HG02884 (cell line): Measurements from ENCODE around the gene MACROD1.
A peak's percentile ranks its signal among the peaks of the same experiment; 100 is the strongest.
"Not testable (repeated sequence)": the region's sequence is repeated elsewhere in the genome, so short reads cannot be mapped to it uniquely, and the experiment has no call there.

Source experiments
- ATAC-seq: cut with Tn5 transposase; IDR thresholded peaks from one replicate; pipeline ENCODE4 v1.9.1; 2021; ENCODE audit warnings: mild to moderate bottlenecking, moderate library complexity; ENCODE audit not compliant: unreplicated experiment

MACROD1 gene

DNA sequence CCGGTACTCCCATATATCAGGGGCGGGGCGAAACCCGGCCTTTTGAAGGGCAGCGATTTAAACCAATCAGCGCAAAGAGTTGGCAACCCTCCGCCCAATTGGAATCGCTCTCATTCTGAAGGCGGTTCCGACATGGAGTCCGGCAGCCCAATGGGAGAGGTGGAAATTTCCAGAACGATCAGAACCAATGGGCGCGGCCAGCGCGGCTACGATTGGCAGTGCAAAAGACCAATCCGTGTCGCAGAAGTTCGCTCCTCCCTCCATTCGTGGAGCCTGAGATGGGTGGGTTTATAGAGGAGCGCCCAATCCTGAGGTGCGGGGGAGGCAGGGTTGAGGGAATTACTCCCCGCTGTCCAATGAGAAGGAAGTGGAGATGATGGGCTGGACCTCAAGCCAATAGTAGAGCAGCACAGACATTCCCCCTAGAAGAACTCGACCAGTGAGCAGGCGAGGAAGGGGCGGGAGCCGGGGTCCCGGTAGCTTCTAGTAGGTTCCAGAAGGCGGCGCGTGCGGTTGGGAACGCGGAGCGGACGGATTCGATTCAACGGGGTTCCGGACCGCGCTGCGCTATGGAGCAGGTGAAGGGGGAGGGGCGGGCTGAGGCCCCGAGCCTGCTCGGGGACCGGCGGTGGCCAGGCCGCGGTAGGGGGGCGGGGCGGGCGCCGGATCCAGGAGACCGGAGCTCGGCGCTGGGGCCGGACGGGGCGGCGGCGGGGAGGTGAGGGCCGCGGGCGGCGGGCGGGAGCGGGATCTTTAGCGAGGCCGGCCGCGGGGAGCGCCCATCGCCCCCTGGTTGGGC lies 20.0 kb upstream of the MACROD1 start, which contains the start of gene STIP1:
Gene STIP1, plus strand, starts transcription at position 479 of the 799 bp plus-strand sequence. Its CDS starts 91 bp downstream, at position 570.
- ATAC-seq, result peak; percentile 77

DNA sequence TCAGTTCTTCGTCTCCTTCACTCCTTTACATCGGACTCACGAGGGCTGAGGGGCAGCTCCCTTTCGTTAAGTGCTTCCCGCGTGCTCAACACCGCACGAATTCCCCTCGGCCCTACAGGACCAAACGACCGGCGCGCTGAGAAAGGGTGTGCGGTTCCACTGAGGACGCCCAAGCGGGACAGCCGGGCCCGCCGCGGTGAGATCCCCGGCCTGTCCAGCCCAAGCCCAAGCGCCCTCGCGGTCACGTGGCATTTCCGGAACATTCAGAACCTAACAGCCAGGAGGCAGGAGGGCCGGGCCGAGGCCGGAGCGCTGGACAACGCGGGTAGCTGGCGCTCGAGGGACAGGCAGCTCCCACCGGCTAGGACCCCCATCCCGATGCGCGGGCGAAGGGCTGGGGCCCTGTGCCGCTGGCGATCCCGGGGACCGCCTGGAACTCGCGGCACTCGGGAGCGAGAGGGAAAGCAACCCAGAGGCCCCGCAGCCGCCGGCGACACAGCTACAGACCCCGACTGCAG lies 19.3 kb upstream of the MACROD1 start:
- ATAC-seq, result peak; percentile 10

DNA sequence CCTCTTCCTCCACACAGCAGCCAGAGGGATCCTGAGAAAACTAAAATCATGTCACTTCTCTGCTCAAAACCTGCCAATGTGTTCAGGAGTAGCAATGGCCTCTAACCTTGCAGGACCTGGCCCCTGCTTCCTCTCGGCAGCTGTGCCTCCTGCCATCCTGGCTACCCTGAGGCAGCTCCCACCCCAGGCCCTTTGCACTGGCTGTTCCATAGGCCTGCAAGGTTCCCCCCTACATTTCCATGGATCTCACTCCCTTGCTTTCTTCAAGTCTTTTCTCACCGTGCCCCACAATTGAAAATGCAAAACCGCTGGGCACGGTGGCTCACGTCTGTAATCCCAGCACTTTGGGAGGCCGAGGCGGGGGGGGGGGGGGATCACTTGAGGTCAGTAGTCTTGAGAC lies 18.0 kb upstream of the MACROD1 start:
- no peak for ATAC-seq

DNA sequence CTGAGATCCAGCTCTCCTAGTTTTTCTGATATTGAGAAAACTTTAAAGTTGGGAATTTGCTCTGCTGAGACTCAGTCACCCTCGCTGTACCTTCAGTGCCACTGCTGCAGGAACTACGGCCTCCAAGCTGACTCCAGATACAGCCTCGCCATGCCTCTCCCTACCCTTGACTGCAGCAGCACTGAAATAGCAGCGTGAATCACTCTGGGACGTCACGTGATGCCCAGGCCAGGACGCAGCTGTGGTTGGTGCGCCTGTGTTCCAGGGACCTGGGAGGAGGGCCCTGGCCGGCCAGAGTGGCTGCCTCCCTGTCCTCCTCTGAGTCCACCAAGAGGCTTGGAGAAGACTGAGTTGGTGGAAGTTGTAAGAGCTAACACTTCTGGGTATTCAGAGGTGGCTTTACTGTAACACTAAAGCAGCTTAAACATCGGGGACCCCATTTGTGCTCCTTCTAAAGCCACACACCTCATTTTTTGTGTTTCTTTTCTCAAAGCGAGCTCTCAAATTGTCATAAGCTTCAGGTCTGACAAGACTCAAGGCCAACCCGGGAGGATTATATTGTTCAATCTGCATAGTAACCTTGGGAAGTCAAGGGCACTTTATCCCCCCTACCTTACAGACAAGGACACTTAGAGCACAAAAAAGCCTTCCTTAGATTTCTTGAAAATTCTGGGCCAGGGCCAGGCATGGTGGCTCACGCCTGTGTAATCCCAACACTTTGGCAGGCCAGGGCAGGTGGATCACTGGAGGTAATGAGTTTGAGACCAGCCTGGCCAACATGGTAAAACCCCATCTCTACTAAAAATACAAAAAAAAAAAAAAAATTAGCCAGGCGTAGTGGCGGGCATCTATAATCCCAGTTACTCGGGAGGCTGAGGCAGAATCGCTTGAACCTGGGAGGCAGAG lies 15.8 kb upstream of the MACROD1 start:
- ATAC-seq, result no peak

DNA sequence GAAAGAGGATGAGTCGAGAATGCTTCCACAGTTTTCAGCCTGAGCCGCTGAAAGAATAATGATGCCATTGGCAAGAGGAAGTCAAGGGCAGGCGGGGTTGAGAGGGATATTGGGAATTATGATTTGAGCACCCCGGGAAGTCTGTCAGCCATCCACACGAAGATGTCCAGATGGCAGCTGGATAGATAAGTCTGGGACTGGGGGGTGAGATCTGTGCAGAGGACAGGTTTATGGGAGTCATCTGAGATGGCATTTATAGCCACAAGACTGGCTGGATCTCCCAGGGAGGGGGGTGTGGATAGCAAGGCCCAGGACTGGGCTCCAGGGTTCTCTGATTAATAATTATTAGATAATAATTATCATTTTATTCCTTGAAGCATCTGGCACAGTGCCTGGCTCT lies 15.0 kb upstream of the MACROD1 start:
- no peak for ATAC-seq

DNA sequence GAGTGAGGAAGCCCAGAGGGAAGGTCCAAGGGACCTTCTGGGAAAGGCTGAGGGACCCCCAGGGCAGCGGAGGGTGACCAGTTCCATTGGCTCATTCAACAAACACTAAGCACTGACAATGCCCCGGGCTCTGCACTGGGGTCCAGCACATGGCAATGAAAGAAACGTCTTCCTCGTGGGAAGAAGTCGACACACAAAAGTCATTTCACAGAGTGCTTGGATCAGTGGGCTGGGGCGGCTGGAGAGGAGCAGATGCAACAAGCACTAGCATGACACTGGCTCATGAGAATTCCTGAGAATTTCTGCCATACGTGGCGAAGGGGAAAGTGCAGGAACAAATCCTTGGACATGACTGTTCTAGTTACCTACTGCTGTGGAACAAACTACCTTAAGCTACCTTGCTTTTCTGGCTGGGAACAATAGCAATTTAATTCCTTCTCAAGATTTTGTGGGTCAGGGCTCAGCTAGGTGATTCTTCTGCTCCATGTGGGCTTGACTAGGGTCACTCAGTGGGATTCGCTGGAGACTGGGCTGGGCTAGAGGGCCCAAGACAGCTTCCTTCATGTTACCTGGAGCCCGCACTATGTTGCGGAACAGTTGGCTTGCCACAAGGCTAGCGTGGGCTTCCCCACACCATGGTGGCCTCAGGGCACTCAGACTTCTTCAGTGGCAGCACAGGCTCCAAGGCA lies 13.2 kb upstream of the MACROD1 start:
- no peak for ATAC-seq

DNA sequence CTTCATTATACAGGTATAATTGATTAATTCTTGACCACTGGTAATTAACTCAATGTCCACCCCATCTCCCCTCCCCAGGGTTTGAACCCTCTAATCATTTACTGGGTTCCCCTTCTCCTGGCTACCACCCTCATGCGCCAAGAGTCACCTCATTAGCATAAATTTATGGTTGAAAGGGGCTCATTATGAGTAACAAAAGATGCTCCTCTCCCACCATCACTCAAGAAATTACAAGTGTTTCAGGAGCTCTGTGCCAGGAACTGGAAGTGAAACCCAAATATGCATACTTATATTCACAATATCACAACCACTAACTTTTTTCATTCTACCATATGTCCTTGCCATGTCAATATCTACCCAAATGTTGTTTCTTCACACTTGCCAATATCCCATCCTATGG lies 12.3 kb upstream of the MACROD1 start:
- no peak for ATAC-seq

DNA sequence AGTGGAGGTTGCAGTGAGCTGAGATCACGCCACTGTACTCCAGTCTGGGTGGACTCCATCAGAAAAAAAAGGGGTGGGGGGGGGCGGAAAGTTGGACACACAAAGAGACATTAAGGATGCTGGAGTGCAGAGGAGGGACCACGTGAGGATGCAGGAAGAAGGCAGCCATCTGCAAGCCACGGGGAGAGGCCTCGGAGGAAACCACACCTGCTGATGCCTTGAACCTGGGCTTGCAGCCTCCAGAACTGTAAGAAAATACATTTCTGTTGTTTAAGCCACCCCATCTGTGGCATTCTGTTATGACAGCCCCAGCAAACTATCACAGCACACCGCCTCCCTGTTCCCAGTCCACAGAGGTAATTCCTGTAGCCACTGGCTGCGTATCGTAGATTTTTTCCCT lies 10.8 kb upstream of the MACROD1 start:
- no peak for ATAC-seq

DNA sequence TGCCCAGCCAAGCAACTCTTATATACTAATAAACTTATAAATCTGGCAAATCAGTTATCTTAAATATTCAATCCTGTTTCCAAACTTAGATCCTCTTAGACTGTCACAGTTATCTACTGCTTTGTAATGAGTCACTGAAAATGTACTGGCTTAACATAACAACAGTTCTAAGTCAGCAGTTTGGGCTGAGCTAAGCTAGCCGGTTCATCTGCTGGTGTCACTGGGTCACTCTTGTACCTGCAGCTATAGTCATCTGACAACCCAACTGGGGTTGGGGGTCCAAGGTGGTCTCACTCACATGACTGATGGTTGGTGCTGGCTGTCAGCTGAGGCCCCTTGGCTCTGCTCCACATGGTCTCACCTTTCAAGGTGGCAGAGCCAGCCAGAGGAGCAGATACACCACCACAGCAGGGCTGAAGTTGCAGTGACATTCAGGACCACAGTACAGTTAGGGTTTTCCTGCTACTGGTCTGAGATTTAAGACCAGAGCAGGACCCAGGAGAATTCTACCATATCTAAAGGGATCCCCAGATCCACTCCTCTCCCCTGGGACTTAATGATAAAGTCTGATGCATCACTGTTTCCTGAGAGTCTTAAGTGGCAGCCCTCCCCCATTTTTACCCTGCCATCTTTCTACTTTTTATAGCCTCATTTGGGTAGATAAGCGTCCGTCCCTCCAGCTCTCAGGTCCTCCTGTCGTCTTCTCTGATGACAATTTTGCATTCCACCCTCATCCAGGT lies 7.9 kb upstream of the MACROD1 start:
- no peak for ATAC-seq

DNA sequence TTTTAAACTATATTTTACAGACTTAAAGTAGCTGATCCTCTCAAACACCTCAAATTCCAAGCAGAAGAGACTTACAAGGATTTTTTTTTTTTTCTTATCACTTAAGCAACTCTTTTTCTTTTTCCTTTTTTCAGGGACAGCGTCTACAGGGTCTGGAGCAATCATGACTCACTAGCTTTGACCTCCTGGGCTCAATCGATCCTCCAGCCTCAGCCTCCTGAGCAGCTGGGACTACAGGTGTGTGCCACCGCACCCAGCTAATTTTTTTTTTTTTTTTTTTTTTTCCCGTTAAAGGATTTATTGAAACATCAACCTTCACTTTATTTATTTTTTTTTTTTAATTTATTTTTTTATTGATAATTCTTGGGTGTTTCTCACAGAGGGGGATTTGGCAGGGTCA lies 4.5 kb upstream of the MACROD1 start:
- no peak for ATAC-seq

DNA sequence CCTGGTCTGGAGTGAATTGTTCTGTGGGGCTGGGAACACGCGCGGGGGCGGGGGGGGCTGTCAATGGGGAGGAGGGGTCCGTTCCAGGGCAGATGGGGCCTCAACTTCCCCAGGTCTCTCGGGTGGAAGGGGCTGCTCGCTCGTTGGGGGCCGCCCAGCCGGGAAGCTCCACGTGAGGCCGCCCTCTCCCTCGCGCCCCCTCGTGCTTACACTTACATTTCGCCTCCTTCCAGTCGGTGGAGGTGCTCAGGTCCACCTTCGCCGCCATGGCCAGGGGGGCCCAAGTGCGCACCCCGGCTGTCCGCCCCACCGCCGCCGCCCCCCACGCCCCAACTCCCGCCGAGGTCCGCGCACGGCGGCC lies 452 bp downstream of the MACROD1 start:
- ATAC-seq, result no peak

DNA sequence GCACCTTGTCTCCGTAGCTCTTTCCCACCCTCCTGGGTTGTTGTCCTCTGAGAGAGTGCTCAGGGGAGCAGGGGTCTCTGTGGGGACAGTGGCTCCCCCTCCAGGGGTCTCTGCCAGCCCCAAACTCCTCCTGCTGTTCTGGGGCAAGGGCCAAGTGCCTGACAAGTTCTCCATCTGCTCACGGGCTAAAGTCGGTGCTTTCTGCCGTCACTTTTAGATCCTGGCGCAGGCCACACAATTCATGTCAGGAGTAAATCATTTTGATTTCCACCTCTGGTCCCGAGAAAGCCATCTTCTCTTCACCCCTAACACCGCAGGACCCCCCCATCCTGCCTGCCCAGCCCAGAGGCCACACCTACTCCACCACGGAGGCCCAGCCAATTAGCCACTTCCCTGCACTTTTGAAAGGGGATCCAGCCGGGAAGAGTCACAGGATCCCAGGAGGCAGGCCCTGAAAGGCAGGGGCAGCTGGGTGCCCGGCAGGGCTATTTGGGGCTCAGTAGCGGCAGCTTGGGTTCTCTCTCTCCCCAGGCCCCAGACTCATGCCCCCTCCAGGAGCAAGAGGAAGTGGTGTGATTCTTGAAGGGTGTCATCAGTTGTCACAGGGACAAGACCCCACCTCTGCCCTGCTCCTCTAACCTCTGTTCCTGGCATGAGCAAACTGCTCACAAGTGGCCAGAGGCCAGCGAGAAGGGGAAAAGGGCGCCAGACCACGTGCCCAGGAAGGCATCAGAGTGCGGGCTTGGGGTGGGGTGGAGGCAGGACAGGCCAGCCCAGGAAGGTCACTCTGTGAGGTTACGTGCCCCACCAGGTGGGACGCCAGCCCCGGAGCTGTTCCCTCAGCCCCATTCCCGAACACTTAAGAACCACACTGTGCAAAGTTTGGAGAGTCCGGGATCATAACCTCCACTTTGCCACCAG lies 1.3 kb downstream of the MACROD1 start:
- no peak for ATAC-seq

DNA sequence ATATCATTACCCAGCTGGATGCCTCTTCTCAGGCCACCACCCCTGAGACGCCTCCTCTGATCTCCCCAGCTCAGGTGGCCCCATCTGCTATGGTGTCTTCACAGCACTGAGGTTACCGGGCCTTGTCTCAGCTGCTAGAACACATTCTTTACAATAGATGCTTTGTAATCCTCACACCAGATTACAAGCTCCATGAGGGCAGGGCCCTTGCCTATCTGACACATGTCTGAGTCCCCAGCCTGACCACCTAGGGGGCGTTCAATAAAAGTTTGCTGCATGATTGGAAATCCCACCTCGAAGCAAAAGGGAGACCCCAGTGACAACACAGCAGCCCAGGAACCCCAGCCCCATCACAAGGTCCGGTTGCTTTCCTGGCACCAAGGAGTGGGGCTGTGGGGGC lies 2.0 kb downstream of the MACROD1 start:
- no peak for ATAC-seq

DNA sequence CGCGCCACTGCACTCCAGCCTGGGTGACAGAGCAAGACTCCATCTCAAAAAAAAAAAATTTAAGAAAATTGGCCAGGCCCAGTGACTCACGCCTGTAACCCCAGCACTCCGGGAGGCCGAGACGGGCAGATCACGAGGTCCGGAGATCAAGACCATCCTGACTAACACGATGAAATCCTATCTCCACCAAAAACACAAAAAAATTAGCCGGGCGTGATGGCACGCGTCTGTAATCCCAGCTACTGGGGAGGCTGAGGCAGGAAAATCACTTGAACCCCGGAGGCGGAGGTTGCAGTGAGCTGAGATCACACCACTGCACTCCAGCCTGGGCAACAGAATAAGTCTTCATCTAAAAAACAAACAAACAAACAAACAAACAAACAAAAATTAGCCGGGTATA lies 3.1 kb downstream of the MACROD1 start:
- ATAC-seq, result not testable (repeated sequence)

DNA sequence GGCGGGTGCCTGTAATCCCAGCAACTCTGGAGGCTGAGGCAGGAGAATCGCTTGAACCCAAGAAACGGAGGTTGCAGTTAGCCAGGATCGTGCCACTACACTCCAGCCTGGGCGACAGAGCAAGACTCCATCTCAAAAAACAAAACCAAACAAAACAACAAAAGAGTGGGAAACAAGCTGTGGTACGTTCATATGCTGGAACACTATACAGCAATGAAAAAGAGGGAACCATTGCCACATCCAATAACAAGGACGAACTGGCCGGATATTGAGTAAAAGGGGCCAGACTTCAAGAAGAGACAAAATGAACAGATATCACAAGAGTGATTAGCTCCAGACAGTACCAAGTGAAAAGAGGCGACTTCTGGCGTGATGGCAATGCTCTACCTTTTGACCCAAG lies 4.9 kb downstream of the MACROD1 start:
- ATAC-seq, result no peak

DNA sequence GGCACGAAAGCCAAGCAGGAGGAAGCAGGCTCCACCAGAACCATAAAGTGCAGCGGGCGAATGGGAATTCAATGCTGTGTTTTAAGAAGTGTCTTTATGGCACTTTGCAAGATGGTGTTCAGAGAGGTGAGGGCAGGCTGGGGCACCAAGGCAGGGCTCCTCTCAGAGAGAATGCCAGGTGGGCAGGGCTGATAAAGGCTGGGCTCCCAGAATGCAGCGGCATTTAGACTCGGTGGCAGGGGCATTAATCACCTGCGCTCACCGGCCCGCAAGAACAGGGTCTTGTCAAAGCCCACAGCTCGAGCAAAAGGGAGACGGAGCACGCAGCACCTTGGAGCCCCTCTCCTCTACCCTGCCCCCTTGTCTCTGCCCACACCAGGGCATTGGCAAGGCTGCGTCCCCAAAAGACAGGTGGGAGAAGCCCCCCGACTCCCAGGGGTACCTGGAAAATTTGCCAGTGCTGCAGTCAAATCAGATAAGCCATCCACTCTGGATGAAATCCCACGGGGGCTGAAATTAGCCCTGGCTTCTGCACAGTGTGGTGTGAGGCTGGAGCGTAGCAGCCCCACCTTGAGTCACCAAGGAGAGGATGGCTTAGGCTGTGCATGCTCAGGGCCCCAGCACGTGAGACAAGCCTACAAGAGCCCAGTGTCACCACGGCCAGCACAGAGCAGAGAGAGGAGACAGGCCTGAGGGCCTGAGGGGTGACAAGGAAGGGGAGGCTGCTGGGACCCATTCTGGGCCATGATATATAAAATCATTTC lies 8.1 kb downstream of the MACROD1 start:
- no peak for ATAC-seq

DNA sequence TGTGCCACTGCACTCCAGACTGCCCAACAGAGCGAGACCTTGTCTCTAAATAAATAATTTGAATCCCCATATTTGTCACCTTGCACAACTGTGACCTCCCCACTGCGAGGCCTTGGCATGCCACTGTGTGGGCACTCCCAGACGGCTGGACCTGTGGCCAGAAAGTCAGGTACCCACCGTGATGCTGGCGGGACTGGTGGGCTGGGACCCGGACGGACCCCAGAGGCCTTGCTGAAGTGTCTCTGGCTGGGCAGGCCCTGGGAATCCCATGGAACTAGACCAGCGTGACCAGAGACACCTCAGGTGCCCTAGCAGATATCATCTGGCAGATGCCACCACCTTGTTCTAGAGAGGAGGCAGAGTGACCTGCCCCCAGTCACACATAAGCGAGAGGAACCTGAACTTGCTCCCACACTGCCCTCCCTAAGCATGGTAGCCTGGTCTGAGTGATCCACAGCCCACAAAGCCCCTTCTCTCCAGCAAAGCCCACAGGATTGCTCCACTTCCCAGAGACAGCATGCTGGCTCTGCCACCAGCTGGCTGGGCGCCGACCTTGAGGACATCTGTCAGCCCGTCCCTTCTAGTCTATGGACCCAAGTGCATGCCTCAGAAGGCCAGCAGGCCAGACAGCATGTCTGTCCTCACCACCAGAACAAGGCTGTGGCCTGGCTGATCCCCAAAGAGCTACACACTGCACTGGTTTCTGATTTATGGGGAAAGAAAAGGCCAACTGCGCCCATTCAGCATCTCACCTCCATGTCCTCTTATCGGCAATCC lies 9.5 kb downstream of the MACROD1 start:
- ATAC-seq, result no peak

DNA sequence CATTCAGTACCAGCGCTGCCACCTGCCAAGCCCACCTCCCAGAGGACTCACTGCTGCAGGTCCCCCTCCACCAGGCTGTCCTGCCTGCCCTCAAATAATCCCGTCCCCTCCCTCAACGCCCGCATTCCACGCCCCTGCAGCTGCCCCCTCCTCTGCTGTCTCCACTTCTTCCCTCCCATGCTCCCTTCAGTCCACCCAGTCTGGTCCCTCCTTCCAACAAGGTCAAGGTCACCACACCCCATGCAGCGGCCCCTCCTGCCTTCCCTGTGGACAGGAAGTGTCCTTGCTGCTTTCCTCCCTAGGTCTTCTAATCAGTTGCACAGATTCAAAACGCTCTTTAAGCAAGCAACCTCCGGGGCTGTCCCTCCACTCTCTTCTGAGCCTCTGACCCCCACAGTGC lies 12.1 kb downstream of the MACROD1 start:
- ATAC-seq, result no peak
